Fibroblast of pulmonary artery (primary cell): ENCODE results near the gene TMEM108.

Source experiments
- DNase-seq: peaks from one replicate; pipeline ENCODE4 v3.0.0-alpha.2; 2010; ENCODE audit warnings: low read depth
- H3K4me3 ChIP-seq: replicated peaks from 2 replicates; pipeline ENCODE4 v1.5.1; 2011; ENCODE audit warnings: low read depth, mild to moderate bottlenecking, control low read depth, low read length, moderate library complexity
- TF ChIP-seq, protein P1 (sequence below): IDR thresholded peaks from 2 replicates; pipeline ENCODE4 v1.5.1; 2011; ENCODE audit warnings: mild to moderate bottlenecking, control low read depth, low read length, inconsistent platforms; ENCODE audit errors: missing control alignments

Gene TMEM108

GRCh38 chr3:133040696-133041523, 2.7 kb downstream of the TMEM108 start:
- peak; percentile 84 for DNase-seq
- TF ChIP-seq, protein P1, sequence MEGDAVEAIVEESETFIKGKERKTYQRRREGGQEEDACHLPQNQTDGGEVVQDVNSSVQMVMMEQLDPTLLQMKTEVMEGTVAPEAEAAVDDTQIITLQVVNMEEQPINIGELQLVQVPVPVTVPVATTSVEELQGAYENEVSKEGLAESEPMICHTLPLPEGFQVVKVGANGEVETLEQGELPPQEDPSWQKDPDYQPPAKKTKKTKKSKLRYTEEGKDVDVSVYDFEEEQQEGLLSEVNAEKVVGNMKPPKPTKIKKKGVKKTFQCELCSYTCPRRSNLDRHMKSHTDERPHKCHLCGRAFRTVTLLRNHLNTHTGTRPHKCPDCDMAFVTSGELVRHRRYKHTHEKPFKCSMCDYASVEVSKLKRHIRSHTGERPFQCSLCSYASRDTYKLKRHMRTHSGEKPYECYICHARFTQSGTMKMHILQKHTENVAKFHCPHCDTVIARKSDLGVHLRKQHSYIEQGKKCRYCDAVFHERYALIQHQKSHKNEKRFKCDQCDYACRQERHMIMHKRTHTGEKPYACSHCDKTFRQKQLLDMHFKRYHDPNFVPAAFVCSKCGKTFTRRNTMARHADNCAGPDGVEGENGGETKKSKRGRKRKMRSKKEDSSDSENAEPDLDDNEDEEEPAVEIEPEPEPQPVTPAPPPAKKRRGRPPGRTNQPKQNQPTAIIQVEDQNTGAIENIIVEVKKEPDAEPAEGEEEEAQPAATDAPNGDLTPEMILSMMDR, result peak; percentile 84
- H3K4me3 ChIP-seq, result no peak overlapping the region

- DNase-seq, result no peak
- TF ChIP-seq, protein P1, result no peak
- no peak overlapping the region for H3K4me3 ChIP-seq
Measured at GRCh38 chr3:133041524-133041829, 3.3 kb downstream of the TMEM108 start.

GRCh38 chr3:133042778-133043177, 4.6 kb downstream of the TMEM108 start:
- DNase-seq, result peak; percentile 32
- TF ChIP-seq, protein P1, result no peak
- H3K4me3 ChIP-seq, result no peak overlapping the region

DNA sequence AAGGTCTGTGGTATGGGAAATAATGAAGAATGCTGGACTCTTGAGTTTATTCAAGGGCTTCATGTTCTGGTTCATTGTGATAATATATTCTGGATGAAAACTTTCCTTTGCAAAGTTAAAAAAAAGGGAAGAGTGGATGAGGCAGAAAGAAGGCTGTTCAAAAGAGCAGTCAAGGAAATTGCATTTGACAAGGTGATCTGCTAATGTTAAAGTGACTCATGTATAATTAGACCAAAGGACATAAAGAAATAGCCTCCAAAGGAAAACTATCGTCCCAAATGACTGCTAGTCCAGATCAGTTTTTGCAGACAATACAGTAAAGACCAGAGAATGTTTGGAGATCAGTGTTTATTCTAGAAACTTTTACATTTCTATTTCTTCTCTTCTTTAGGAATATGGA, 9.8 kb downstream of the TMEM108 start:
- no peak overlapping the region for H3K4me3 ChIP-seq
- no peak for DNase-seq
- TF ChIP-seq, protein P1, result no peak

- no peak overlapping the region for H3K4me3 ChIP-seq
- TF ChIP-seq, protein P1, result no peak
- no peak for DNase-seq
Measured at GRCh38 chr3:133049491-133049890, 11.3 kb downstream of the TMEM108 start.

- DNase-seq, result no peak
- H3K4me3 ChIP-seq, result no peak overlapping the region
- TF ChIP-seq, protein P1, result no peak
Measured at GRCh38 chr3:133050891-133051290, 12.7 kb downstream of the TMEM108 start.

- DNase-seq, result no peak
- TF ChIP-seq, protein P1, result no peak
- H3K4me3 ChIP-seq, result no peak overlapping the region
Measured at GRCh38 chr3:133053532-133053931, 15.3 kb downstream of the TMEM108 start.
